NCI-H1105 (cell line): Measurements from ENCODE around the gene MRM2.

ENCODE experiments used
- DNase-seq: peaks from one replicate; lab custom pipeline; 2025; lab: John Stamatoyannopoulos, UW

The MRM2 gene

DNA sequence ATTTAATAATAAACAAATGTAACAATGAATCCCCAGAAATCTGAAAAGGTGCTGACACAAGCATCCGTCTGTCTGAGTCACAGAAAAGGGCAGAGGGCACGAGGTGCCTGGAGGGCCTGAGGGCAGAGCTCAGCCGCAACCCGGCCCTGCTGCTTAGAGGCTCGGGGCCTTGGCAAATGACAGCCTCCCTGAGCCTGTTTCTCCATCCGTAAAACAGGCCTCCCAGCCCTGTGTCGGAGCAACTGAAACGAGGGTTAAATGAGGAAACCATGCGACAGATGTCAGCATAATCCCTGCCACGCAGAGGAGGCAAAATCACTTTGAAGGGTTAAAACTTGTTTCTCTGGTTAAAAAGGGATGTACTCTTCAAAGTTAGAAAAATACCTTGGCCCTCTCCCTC lies 24.9 kb upstream of the MRM2 start:
- no peak for DNase-seq

DNA sequence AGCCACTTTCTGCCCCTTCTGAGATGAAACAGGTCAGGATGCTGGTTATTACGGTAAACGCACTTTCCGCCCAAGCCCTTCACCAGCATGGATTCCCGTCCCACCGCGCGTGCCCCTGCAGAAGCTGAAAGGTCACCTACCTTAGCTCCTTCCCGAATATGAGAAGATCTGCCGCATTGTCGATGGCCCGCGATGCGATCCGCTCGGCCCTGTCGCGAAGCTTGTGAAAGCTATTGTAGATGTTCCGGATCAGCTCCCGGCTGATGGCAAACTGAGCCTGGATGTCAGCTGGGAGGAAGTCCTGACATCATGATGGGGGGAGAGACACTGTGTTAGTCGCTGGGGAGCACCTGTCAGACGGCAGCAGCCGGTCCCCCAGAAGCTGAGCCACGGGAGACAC lies 22.2 kb upstream of the MRM2 start:
- no peak for DNase-seq

DNA sequence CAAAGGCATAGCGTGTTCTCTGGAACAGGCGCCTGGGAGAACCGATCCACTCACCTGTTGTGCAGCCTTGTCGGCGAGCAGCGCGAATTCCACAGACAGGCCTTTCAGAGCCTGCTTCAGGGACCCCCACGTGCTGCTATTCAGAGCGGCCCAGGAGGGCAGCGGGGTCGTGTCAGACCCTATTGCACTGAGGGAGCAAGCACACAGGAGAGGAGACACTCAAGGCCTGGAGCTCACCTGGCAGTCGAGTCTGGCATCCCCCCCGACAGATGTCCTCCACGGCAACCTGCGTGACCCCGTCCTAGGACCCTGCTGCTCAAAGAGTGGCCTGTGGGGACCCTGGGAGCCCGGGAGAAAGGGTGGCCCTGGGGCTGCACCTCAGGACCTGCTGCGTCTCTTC lies 21.2 kb upstream of the MRM2 start:
- DNase-seq: no peak

DNA sequence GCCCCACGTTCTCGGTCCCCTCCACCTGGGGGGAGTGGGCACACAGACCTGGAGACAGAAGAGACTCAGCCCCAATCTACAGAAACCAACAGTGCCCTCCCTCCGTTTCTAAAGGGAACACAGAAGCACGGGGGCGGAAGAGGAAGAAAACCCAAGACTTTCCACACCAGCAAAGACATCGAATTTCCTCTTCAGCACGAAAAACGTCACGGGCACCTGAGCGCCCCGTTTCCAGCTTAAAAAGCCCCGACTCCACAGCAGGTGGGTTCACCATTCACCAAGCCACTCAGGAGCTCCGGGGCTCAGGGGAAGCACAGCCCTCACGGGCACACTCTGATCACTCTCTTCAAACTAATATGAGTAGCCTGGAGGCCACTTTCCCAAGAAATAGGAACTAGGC lies 19.6 kb upstream of the MRM2 start:
- DNase-seq: no peak

DNA sequence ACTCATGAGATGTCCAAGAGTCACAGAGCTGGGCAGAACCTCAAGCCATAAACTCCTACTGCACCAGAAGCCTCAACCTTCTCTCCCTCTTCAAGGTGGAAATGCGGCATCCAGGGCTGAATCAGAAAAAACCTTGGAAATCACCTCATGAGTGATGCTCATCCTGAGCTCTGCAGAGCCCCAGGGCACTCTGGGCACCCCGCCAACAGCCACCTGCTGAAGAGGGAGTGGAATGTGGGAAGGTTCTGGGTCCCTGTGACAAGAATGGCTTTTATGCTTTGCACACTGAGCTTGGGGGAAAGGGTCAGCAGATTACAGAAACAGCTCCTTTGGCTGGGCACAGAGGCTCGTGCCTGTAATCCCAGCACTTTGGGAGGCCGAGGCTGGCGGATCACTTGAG lies 18.8 kb upstream of the MRM2 start:
- peak; percentile 79 for DNase-seq

DNA sequence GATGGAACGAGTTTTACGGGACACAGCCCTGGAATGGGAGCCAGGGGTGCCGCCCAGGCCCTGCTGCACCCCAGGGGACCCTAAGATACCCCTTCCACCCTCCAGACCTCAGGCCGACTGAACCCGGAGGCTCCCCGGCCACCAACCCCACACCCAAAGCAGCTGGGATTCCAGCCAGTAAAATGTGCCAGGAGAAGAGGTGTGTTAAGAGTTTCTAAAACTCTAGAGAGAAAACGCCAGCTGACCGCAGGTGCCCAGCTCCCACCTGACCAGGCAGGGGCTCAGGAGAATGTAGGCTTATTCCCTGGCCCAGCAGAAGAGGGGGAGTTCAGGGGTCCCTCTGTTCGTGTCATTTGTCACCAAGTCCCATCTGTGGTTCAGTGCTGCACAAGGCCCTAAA lies 17.5 kb upstream of the MRM2 start:
- no peak for DNase-seq

DNA sequence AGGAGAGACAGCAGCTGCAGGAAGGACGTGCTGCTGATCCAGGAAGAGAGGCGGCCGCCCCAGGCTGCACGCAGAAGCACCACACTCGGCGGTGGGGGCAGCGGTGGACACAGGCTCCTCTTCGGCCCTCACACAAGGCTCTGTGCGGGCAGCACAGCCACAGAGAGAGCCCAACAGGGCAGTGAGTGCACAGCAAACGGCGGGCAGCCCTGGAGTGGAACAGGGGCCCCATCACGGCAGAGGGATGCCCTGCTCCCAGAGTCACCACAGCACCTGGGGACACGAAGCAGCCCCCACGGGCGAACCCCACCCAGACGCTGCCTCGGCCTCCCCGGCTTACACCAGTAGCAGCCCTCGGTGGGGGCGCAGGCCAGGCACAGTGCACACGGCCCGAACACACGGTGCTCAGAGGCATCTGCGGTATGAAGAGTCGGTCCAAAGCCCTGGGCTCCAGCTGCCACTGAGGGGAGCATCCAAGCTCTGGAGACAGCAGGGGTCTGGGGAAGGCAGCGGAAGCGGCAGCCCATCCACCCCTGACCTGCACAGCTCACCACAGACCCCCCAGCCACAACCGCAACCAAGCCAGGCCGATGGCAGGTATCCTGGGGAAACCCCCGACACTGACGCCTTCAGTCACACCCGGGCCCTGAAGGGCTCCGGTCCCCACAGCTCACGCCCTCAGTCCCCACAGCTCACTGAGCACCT lies 16.8 kb upstream of the MRM2 start:
- DNase-seq: no peak

DNA sequence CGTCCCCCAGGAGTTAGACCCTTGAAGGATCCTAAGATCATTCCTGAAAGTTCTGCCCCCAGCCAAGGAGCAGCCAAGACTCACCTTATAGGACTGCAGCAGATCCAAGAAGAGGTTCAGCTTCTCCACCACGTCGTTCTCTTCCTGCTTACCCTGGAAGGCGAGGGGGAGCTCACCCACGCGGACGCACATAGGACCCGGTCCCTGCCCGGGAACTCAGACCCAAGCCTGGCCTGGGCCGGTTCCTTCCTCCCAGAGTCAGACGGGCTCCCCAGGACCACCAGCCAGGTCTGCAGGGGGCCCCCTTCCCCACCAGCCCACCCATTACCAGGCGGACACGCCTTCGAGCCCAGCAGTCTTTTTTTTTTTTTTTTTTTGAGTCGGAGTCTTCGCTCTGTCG lies 15.6 kb upstream of the MRM2 start:
- no peak for DNase-seq

DNA sequence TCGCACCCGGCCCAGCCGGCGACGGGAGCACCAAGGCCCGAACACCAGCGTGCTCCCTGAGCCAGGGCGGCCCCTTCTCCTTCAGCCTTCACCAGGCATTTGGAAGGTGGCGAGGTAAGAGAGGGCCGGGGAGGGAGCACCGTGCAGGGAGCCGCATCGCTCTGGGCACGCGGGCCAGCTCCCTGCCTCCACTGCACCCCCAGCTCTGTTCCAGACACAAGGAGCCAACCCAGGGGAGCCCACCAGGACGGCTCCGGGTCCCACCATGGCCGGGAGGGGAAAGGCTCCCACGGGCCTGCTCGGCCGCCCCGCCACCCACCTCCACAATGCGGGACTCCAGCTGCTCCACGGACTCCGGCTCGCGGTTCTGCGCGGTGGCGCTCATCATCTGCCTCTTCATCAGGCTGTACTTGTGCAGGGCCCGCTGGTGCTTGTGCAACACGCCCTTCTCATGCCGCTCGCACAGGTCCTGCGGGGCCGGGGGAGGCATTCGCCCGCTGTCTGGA lies 15.1 kb upstream of the MRM2 start:
- DNase-seq: no peak

DNA sequence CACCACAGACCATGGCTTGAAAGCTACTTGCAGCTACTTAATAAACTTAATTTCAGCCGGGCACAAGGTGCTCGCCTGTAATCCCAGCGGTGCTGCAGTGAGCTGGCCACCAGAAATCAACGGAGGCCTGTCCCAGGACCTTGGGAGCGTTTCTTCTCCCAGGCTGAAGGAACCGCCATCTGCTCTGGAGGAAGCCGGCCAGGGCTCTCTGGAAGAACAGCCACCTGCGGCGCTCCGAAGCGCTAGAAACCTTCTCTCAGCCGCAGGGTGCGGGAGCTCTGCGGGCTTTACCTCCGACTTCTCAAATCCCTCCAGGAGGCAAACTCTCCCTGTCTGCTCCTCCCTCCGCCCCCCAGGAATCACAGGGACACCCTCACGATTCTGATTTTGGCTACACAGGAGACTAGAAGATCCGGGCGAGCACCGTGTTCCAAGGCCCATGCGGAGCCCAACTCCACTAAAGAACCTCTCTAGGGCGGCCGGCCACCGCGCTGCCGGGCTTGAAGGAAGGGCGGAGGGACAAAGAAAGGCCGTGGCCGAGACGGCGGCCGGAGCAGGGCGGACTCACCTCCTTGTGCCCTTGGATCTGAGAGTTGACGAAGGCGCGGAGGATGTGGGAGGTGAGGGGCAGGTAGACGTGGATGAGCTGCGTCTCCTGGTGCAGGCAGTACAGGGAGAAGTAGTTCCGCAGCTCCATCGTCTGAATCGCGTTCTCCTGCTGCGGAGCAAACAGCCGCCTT lies 14.5 kb upstream of the MRM2 start:
- DNase-seq: no peak

DNA sequence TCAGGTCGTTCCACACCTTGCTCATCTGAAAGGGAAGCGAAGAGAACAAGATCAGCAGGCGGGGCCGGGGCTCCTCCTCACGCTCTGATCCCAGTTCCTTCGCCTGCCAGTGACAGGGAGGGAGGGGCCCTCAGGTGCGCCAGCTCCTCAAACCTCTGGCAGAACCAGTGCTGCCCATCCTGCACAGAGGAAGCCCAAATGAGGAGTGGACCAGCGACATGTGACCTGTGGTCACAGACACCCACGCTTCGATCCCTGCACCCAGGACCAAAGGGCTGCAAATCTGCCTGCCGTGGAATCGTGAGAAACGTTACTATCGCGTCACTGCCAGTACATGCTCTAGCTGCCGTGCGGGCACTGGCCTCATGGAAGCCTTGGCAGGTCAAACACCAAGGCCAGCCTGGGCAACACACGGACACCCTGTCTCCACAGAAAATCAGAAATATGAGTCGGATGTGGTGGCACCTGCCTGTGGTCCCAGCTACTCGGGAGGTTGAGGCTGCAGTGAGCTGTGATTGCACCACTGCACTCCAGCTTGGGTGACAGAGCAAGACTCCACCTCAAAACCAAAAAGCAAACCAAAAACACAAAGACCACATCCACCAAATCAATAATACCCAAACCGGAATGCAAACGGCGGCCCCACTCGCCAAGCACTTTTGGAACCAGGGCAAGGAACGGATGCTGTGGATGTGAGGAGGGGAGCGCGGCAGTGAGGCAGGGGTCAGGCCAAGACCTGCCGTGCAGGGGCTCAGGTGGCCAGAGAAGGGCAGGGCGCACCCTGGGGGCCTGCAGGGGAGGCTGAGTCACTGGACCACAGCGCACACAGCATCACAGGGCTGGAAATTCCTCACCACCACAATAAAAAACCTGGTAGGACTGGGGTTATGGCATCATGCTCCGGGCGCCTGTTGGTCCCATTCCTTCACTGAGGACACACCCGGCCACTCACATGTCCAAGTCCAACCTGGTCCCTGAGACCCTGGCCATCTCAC lies 13.4 kb upstream of the MRM2 start:
- no peak for DNase-seq

DNA sequence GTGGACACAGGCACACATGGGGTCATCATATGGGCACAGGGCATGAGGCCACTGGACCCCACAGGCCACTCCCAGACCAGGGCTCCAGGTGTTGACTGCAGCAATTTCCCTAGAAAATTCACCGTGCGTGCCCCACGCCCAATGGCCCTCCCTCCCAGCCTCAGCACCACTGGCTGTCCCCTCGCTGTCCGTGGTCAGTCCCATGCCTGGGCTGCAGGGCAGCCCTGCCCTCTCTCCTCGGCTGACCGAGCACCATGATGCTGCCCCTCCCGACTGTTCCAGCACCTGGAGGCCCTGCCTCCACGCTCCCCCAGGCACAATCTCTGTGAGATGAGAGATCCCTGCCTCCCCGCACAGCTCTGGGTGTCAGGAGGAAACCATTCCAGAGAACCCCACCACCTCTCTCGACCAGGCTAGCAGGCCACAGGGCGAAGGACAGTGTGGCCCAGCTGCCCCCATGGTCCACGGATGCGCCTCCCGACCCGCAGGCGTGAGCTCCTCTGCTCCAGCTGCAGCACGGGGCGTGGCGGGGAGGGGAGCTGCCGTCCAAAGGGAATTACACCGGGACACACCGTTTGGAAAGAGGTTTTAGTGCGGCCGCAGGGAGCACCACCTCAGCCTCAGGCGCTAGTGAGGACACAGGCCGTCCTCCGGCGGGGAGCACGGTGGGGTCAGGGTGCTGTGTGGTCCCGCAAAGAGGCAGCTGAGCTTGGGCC lies 12.6 kb upstream of the MRM2 start:
- no peak for DNase-seq

DNA sequence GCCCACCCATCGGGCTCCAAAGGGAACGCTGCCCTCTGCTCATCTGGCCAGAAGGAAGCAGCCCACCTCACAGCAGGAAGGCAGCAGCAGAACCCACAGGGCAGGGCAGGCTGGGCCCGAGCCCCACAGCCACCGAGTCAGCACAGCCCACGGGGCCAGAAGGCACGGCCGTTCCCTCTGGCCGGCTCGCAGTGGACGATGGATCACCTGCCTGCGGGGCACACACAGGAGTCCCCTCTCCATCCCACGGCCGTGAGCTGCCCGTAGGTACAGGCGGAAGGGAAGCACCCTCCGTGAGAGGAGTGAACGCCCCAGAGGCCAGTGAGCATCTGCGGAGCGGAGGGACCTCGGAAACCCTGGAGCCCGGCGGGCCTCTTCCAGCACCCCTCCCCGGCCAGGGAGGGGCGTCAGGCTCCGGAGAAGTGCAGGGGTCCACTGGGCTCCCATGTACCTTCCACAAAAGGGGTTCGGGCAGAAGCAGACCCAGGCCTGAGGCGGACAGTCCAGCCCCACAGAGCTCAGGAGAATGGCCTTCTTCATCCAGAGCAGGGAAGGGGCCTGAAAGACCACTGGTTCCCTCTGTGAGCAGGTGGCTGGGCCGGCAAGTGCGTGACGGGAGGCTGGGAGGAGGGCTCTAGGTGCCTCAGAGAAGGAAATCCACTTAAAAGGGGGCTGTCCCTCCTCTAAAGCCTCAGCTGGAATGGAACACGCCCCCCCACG lies 11.7 kb upstream of the MRM2 start:
- DNase-seq: no peak

DNA sequence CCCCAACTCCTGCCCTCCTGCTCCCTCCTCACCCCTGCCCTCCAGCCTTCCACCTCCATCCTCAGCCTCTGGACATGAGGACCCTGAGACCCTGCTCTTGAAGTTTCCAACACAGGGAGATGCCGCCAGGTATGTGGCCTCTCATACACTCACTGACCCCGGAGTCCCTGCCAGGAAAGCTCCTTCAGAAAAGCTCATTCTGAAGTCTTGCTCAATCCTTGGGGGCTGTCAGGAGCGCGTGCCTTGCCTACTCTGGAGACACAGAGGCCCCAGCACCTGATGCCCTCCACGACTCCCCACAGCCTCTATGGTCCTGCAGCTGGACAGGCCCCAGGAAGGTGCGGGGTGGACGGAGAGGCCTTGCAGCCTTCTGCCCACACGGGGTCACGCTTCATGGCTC lies 11.0 kb upstream of the MRM2 start:
- DNase-seq: no peak

DNA sequence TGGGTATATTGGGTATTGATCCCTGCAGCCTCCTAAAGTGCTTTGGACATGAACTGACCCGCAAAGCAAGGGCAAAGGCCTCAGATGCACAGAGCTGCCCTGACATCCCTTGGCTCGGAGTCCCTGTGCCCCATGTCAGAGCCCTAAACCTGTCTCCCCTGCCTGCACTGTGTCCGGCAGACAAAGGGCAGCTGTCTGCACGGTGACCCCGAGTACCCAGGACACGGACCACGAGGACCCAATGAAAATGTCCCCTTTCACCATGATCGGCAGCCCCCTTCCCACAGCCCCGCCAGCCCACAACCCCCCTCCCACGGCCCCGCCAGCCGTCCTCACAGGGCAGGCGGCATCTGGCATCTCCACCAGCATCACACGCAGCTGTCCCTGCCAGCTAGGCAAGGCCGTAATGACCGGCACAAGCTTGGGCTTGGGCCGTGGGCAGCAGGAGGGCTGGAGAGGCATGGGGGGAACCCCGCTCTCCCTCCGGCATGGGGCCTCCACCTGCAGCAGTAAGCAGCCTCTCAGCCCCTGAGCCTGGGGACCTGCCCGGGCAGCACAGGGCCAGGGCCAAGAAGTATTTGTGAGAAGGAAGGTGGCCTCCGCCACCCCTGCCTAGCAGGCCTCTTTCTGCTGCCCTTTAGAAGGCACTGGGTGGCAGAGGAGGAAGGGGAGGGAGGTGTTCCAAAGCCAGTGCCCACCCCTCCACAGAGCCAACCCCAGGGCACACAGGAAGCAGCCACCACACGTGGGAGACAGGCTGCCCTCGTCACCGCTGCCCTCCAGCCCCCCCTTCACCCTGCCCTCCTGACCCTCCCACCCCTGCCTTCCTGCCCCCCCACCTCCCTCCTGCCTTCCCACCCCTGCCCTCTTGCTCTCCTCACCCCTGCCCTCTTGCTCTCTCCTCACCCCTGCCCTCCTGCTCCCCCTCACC lies 10.1 kb upstream of the MRM2 start:
- no peak for DNase-seq

DNA sequence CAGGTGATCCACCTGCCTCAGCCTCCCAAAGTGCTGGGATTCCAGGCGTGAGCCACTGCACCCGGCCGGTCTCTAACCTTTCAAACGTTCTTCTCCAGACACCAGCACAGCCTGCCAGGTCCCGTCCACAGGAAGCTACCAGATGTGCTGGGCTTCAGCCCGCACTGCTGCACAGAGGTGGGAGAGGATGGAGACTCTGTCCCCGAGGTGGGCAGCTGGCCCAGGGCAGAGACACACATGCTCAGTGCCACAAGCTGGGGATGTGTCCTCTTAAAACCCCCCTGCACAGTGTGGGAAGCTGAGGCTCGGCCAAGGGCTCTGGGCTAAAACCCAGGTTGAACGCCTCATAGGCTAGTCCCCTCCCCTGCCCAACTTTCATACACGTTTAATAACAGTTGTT lies 9.4 kb upstream of the MRM2 start:
- no peak for DNase-seq

DNA sequence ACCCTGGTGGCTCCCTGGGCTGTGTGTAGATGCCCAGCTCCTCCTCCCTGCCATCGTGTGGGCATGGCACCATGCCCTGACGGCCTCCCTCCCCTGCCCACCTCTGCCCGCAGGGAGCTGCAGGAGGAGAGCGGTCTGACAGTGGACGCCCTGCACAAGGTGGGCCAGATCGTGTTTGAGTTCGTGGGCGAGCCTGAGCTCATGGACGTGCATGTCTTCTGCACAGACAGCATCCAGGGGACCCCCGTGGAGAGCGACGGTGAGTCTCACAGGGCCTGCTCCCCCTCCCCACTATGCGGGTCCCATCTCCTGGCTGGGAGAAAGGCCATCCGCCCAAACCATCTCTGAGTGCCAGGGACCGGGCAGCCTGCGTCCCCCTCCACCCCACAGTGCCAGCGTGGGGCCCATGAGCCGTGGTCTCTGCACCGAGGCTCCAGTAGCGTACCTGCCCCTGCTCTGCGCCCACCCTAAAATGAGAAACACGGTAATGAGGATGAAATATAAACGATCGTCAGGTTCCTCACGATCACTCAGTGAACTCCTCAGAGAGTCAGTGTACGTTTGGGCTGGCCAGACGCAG lies 7.8 kb upstream of the MRM2 start:
- no peak for DNase-seq

DNA sequence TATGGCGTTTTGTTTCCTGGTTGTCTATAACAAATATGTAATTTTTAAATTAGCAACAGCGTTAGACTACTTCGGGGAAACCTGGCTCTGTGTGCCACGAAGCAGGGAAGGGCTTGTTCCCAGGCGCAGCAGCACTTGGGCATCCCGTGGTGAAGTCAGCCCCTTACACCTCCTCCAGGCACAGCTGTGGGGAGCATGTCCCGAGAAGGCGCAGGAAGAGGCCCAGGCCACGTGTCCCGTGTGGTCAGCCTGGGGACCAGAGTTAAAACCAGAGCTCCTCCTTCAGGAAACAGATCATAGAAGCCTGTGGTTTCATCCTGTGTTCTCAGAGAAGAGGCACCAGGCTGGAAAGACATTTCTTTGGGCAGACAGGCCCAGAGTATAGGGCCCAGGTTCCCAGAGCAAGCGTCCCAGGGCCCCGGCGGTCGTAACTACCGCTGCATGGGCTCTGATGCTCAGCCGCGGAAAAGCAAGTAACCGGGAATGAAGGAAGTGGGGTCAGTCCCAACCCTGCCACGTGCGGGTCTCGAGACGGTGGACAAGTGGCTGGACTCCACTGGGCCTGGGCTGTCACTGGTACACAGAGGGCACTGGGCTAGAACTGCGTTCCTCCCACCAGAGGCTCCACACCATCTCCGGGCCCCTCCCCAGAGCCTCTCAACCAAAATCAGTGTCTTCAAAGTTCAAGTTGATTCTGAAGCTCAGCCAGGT lies 7.1 kb upstream of the MRM2 start:
- DNase-seq: no peak
